OCI-LY1 (cell line): ENCODE measurements around the gene ARPC2.

ENCODE experiments used
- H2AFZ ChIP-seq: fragments of 200-600 bp; sonication (generic), shearing (Covaris generic); 2 replicates; pipeline ENCODE4 v1.6.0; 2014; ENCODE audit warnings: antibody characterized with exemption, mild to moderate bottlenecking, low read length
- H3F3A ChIP-seq: fragments of 200-600 bp; sonication (generic), shearing (Covaris generic); 2 replicates; pipeline ENCODE4 v1.6.0; 2014; ENCODE audit warnings: mild to moderate bottlenecking, antibody characterized with exemption, low read length, moderate library complexity; ENCODE audit not compliant: insufficient read depth
- H3K27ac ChIP-seq: fragments of 200-600 bp; sonication (generic); 2 replicates; pipeline ENCODE4 v1.5.1; 2014; ENCODE audit warnings: low read length, mixed run types, mild to moderate bottlenecking, low read depth; ENCODE audit not compliant: poor library complexity, severe bottlenecking
- H3K27me3 ChIP-seq: fragments of 200-600 bp; sonication (generic); 2 replicates; pipeline ENCODE4 v1.6.0; 2014; ENCODE audit warnings: antibody characterized with exemption, mild to moderate bottlenecking, low read length, moderate library complexity; ENCODE audit not compliant: insufficient read depth
- H3K36me3 ChIP-seq: fragments of 200-600 bp; sonication (generic); 2 replicates; pipeline ENCODE4 v1.6.1; 2014; ENCODE audit warnings: mild to moderate bottlenecking, antibody characterized with exemption, low read length, moderate library complexity, mixed read lengths; ENCODE audit not compliant: insufficient read depth
- H3K4me1 ChIP-seq: fragments of 200-600 bp; sonication (generic); 2 replicates; pipeline ENCODE4 v1.5.1; 2014; ENCODE audit warnings: mild to moderate bottlenecking, low read length, moderate library complexity; ENCODE audit not compliant: insufficient read depth, severe bottlenecking
- H3K4me2 ChIP-seq: fragments of 200-600 bp; sonication (generic), shearing (Covaris generic); 2 replicates; pipeline ENCODE4 v1.6.1; 2014; ENCODE audit warnings: low read length
- H3K4me3 ChIP-seq: fragments of 200-600 bp; sonication (generic); 2 replicates; pipeline ENCODE4 v1.5.1; 2014; ENCODE audit warnings: low read length, low read depth, mild to moderate bottlenecking, mixed read lengths; ENCODE audit not compliant: poor library complexity, severe bottlenecking
- H3K79me2 ChIP-seq: fragments of 200-600 bp; shearing (Covaris generic); 2 replicates; pipeline ENCODE4 v1.6.1; 2016; ENCODE audit warnings: mixed run types, low read length, mixed read lengths; ENCODE audit not compliant: insufficient read depth
- H3K9ac ChIP-seq: fragments of 200-600 bp; sonication (generic), shearing (Covaris generic); 2 replicates; pipeline ENCODE4 v1.6.1; 2014; ENCODE audit warnings: mild to moderate bottlenecking, low read length, mixed read lengths
- H3K9me2 ChIP-seq: fragments of 200-600 bp; sonication (generic), shearing (Covaris generic); 2 replicates; pipeline ENCODE4 v1.6.1; 2014; ENCODE audit warnings: low read depth, mild to moderate bottlenecking, low read length, mixed read lengths
- H3K9me3 ChIP-seq: fragments of 200-600 bp; shearing (Covaris generic); 2 replicates; pipeline ENCODE4 v1.6.1; 2014; ENCODE audit warnings: low read length, mixed read lengths
- H4K20me1 ChIP-seq: fragments of 200-600 bp; sonication (generic), shearing (Covaris generic); 2 replicates; pipeline ENCODE4 v1.6.0; 2016; ENCODE audit warnings: mild to moderate bottlenecking, low read length; ENCODE audit not compliant: insufficient read depth
- EZH2 ChIP-seq: fragments of 200-600 bp; sonication (generic), shearing (Covaris generic); IDR thresholded peaks from 2 replicates; pipeline ENCODE4 v1.8.0; 2017; ENCODE audit warnings: borderline replicate concordance, mixed run types, mild to moderate bottlenecking, antibody characterized with exemption, low read length, moderate library complexity, mixed read lengths
- TF ChIP-seq, protein P1 (sequence below): fragments of 200-600 bp; sonication (generic), shearing (Covaris generic); IDR thresholded peaks from 2 replicates; pipeline ENCODE4 v1.5.1; 2017; ENCODE audit warnings: mild to moderate bottlenecking, antibody characterized with exemption, low read length, moderate library complexity, mixed read lengths

The ARPC2 gene

DNA sequence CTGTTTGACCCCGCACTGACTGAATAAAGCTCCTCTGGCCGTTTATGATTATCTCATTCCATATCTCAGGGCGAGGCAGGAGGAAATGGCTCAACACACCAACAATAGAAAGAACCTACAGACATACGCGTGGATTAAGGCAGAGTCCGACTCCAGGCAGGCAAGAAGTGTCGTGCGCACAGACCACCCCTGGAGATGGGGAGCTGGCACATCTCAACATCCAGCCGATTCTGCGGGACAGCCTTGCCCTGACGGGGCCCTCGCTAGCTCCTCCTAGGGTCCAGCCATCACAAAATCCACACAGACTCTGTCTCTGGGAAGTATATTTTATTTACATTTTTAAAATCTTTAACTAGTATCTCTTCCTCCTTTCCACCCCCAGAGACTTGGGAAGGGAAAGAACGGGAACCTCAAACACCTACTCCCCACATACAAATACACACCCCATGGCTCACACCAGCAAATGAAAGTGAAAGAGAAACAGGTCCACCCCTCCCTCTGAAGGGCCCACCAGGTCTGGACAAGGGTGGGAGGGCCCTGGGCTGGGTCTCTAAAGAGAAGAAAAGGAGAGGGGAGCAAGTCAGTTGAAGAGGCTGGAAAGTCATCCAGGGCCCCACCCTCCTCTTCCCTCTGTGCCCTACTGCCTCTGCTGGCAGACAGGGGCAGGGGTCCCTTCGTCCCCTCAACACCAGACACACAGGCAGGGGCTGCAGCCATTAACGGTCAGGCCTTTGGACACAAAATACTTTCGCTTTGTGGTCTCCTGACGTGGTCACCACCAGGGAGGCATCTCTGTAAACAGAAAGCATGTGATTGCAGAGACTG is 47.0 kb downstream of the ARPC2 start:
- Histone ChIP-seq H3K9ac (no peak overlapping the region), H3K4me1 (peaks cover 3% of the 10 kb centered on the region), H3K27me3 (no peaks in the 10 kb centered on the region), H3K79me2 (no peaks in the 10 kb centered on the region), H3K4me3 (no peak overlapping the region), H3K9me3 (no peaks in the 10 kb centered on the region), H3K4me2 (no peak overlapping the region), H2AFZ (no peak overlapping the region), H3K27ac (no peak overlapping the region), H3F3A (no peaks in the 10 kb centered on the region), H4K20me1 (no peaks in the 10 kb centered on the region), H3K36me3 (peaks cover 35% of the 10 kb centered on the region), H3K9me2 (no peaks in the 10 kb centered on the region)
- TF ChIP-seq EZH2 = no peak
- TF ChIP-seq, protein P1, sequence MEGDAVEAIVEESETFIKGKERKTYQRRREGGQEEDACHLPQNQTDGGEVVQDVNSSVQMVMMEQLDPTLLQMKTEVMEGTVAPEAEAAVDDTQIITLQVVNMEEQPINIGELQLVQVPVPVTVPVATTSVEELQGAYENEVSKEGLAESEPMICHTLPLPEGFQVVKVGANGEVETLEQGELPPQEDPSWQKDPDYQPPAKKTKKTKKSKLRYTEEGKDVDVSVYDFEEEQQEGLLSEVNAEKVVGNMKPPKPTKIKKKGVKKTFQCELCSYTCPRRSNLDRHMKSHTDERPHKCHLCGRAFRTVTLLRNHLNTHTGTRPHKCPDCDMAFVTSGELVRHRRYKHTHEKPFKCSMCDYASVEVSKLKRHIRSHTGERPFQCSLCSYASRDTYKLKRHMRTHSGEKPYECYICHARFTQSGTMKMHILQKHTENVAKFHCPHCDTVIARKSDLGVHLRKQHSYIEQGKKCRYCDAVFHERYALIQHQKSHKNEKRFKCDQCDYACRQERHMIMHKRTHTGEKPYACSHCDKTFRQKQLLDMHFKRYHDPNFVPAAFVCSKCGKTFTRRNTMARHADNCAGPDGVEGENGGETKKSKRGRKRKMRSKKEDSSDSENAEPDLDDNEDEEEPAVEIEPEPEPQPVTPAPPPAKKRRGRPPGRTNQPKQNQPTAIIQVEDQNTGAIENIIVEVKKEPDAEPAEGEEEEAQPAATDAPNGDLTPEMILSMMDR = no peak

DNA sequence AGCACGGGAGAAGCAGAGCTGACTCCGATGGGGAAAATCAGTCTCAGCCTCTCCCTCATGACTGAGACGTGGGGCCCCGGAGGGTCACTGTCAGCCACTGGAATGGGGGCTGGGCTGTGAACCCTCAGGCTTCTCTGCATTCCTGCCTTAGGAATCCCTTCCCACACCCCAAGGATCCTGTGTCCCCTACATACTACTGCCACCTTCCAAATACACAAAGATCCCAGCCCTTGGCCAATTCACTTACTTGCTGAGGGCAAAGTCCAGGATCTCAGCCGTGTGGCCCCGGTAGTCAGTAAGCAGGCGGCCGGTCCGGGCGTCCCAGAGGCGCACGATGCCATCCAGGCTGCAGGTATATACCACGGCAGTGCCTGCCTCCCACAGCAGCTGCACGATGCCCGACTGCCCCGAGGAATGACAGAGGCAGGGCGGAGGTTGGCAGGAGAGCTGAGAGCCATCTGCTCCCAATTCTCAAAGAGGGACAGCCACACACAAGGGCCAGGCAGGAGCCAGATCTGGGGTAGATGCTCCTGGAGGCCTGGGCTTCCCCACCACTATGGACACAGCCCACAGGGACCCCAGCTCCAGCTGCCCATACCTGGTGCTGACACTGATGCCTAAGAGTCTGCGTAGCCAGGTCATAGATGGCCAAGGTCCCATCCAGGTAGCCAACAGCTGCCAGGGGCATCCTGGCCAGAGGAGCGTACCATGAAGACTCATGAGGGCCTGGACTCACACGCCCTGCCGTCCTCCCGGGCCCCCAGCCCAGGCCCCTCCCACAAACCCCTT is 48.0 kb downstream of the ARPC2 start:
- no peaks in the 10 kb centered on the region for H4K20me1 ChIP-seq
- no peaks in the 10 kb centered on the region for H3K79me2 ChIP-seq
- no peak overlapping the region for H3K27ac ChIP-seq
- no peak overlapping the region for H3K9ac ChIP-seq
- no peaks in the 10 kb centered on the region for H3K9me2 ChIP-seq
- H3K4me3 ChIP-seq = no peak overlapping the region
- H3K9me3 ChIP-seq = no peaks in the 10 kb centered on the region
- H3K36me3 ChIP-seq = peaks cover 35% of the 10 kb centered on the region
- no peak overlapping the region for H2AFZ ChIP-seq
- TF ChIP-seq, protein P1 = no peak
- H3F3A ChIP-seq = no peaks in the 10 kb centered on the region
- H3K27me3 ChIP-seq = no peaks in the 10 kb centered on the region
- H3K4me1 ChIP-seq = peaks cover 7% of the 10 kb centered on the region
- no peak overlapping the region for H3K4me2 ChIP-seq

DNA sequence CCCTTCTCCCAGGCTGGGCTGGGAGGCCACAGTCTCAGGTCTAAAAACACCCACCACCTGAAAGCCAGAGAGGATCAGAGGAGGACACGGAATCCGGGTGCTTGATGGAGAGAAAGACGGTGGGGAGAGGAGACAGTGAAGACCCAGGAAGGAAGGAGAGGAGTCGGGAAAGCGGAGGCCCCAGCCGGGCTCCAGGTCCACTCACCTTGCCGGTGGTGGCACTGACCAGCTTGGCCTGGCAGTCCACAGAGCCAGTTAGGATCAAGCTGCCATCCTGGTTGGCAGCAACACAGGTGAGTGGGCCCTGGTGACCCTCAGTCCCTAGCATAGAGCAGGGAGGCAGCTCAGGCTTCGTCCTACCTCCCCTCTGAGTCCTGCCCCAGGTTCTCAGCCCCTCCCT is 48.6 kb downstream of the ARPC2 start:
- Histone ChIP-seq H3K36me3 (peaks cover 35% of the 10 kb centered on the region), H3F3A (no peaks in the 10 kb centered on the region), H2AFZ (no peak overlapping the region), H4K20me1 (no peaks in the 10 kb centered on the region), H3K79me2 (no peaks in the 10 kb centered on the region), H3K9me2 (no peaks in the 10 kb centered on the region), H3K9ac (no peak overlapping the region), H3K4me1 (peaks cover 7% of the 10 kb centered on the region), H3K27me3 (no peaks in the 10 kb centered on the region), H3K4me2 (no peak overlapping the region), H3K9me3 (no peaks in the 10 kb centered on the region), H3K4me3 (no peak overlapping the region), H3K27ac (no peak overlapping the region)
- TF ChIP-seq, protein P1 = no peak
- no peak for TF ChIP-seq EZH2
